ENCODE data around the gene BRF1.

- TF ChIP-seq CTCF (conservative IDR thresholded peaks at IDR 0.05) (no peak), ZFX (IDR thresholded peaks at IDR 0.05) (no peak)
Measured at GRCh38 chr14:105326568-105326867, 25.7 kb upstream of the BRF1 start.
